ENCODE results near the gene FZD7.
A peak's percentile ranks its signal among the peaks of the same experiment; 100 is the strongest.

FZD7 gene

GRCh38 chr2:202043475-202043874 is 9.8 kb downstream of the FZD7 start:
- H3K4me3 ChIP-seq (ENCODE audit: low read depth, low read length): no peak overlapping the region
- TF ChIP-seq, protein P1, sequence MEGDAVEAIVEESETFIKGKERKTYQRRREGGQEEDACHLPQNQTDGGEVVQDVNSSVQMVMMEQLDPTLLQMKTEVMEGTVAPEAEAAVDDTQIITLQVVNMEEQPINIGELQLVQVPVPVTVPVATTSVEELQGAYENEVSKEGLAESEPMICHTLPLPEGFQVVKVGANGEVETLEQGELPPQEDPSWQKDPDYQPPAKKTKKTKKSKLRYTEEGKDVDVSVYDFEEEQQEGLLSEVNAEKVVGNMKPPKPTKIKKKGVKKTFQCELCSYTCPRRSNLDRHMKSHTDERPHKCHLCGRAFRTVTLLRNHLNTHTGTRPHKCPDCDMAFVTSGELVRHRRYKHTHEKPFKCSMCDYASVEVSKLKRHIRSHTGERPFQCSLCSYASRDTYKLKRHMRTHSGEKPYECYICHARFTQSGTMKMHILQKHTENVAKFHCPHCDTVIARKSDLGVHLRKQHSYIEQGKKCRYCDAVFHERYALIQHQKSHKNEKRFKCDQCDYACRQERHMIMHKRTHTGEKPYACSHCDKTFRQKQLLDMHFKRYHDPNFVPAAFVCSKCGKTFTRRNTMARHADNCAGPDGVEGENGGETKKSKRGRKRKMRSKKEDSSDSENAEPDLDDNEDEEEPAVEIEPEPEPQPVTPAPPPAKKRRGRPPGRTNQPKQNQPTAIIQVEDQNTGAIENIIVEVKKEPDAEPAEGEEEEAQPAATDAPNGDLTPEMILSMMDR (conservative IDR thresholded peaks at IDR 0.05; ENCODE audit: low read depth, low read length): no peak
- no peak for DNase-seq (ENCODE audit: low read depth)

DNA sequence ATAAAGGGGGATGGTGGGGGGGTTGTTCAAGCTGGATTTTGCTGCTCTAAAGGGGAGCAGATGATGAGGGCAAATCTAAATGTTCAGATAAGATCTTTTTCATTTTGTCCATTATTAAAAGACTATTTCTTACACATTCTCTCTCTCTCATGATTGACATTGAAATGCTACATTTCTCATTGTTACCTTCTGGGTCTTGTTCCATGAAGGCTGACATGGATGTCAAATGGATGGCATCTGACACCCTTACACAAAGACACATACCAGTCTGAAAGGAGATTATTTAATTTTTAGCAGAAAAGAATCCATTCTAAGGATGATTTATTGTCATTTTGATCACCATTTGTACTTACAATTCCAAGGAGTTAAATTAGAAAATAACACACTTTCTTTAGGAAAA is 11.1 kb downstream of the FZD7 start:
- H3K4me3 ChIP-seq (ENCODE audit: low read depth, low read length): no peak overlapping the region
- TF ChIP-seq, protein P1 (conservative IDR thresholded peaks at IDR 0.05; ENCODE audit: low read depth, low read length): no peak
- DNase-seq (ENCODE audit: low read depth): no peak

DNA sequence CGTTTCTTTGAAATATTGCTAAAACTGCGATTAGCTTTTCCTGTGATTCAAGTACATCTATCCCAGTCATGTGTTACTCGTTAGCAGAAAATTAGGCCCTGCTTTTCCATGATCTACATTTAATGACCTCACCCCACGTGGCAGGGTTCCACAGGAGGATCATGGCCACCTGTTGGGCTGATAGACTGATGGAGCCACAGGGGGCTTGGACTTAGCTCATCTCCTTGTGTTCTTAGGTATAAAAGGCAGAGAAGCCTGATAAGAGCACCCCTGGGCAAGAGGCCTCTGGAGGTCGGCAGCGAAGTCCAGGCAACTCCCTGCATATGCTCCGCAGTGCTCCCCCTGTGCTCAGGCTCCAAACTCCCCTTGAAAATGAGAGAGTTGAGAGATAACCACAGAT is 12.9 kb downstream of the FZD7 start:
- DNase-seq (ENCODE audit: low read depth): no peak
- TF ChIP-seq, protein P1 (conservative IDR thresholded peaks at IDR 0.05; ENCODE audit: low read depth, low read length): no peak
- H3K4me3 ChIP-seq (ENCODE audit: low read depth, low read length): no peak overlapping the region

GRCh38 chr2:202049092-202049728 is 15.6 kb downstream of the FZD7 start:
- H3K4me3 ChIP-seq (ENCODE audit: low read depth, low read length): no peak overlapping the region
- TF ChIP-seq, protein P1 (conservative IDR thresholded peaks at IDR 0.05; ENCODE audit: low read depth, low read length): no peak
- no peak for DNase-seq (ENCODE audit: low read depth)

DNA sequence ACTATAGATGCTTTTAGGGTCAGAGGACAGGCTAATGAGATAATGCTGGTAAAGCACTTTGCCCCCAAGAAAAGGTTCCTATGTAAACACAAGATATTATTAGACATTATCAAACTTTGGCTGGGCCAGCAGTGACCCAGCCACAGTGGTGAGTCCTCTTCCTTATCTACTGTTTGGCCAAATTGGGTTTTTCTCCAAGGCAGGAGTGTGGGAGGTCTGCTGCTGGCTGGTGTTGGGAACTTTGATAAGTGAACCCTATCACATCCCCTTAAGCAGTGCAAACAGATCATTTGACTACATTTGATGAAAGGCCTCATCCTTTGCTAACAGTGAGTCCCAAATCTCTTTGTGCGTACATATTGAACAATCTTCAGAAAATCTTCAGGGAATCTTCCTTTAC is 16.2 kb downstream of the FZD7 start:
- DNase-seq (ENCODE audit: low read depth): no peak
- TF ChIP-seq, protein P1 (conservative IDR thresholded peaks at IDR 0.05; ENCODE audit: low read depth, low read length): no peak
- H3K4me3 ChIP-seq (ENCODE audit: low read depth, low read length): no peak overlapping the region

DNA sequence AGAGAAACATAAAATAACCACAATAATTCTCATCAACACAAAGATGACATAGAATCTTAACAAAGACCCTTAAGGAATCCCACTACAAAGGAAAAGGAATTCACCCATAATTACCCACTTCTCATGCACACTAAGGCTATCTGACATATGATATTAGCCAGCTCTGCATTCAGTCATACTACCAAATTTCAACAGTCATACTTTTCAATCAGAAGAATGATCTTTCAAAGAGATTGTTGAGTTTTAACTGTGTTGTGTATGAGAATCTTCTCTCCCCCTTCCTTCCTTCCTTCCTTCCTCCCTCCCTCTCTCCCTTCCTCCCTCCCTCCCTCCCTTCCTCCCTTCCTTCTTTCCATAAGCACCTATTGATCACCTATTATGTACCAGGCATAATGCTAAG is 17.0 kb downstream of the FZD7 start:
- no peak overlapping the region for H3K4me3 ChIP-seq (ENCODE audit: low read depth, low read length)
- TF ChIP-seq, protein P1 (conservative IDR thresholded peaks at IDR 0.05; ENCODE audit: low read depth, low read length): no peak
- DNase-seq (ENCODE audit: low read depth): no peak

GRCh38 chr2:202051499-202052161 is 18.0 kb downstream of the FZD7 start:
- DNase-seq (ENCODE audit: low read depth): peak; percentile 30
- TF ChIP-seq, protein P1 (conservative IDR thresholded peaks at IDR 0.05; ENCODE audit: low read depth, low read length): no peak

More at GRCh38 chr2:202051499-202052161, 18.0 kb downstream of the FZD7 start:
- no peak overlapping the region for H3K4me3 ChIP-seq (ENCODE audit: low read depth, low read length)
